Measurements from ENCODE around the gene SORCS1.

SORCS1 gene

GRCh38 chr10:107085665-107086525 lies 78.6 kb downstream of the SORCS1 start:
- no peak for TF ChIP-seq CTCF (IDR thresholded peaks at IDR 0.05)
- TF ChIP-seq ZFX (IDR thresholded peaks at IDR 0.05; ENCODE audit: borderline replicate concordance) = no peak
- no peak overlapping the region for H3K27ac ChIP-seq

- no peak overlapping the region for H3K27ac ChIP-seq
- TF ChIP-seq CTCF (IDR thresholded peaks at IDR 0.05) = no peak
- no peak for TF ChIP-seq ZFX (IDR thresholded peaks at IDR 0.05; ENCODE audit: borderline replicate concordance)
These were observed 81.0 kb downstream of the SORCS1 start for GRCh38 chr10:107083388-107084009.

- no peak for TF ChIP-seq ZFX (IDR thresholded peaks at IDR 0.05; ENCODE audit: borderline replicate concordance)
- TF ChIP-seq CTCF (IDR thresholded peaks at IDR 0.05) = no peak
- no peak overlapping the region for H3K27ac ChIP-seq
These were observed 82.9 kb downstream of the SORCS1 start for GRCh38 chr10:107081644-107082043.

- H3K27ac ChIP-seq = no peak overlapping the region
- no peak for TF ChIP-seq ZFX (IDR thresholded peaks at IDR 0.05; ENCODE audit: borderline replicate concordance)
- TF ChIP-seq CTCF (IDR thresholded peaks at IDR 0.05) = no peak
These were observed 89.4 kb downstream of the SORCS1 start for GRCh38 chr10:107075117-107075516.

GRCh38 chr10:107072786-107073185 lies 91.7 kb downstream of the SORCS1 start:
- TF ChIP-seq ZFX (IDR thresholded peaks at IDR 0.05; ENCODE audit: borderline replicate concordance) = no peak
- TF ChIP-seq CTCF (IDR thresholded peaks at IDR 0.05) = no peak
- H3K27ac ChIP-seq = no peak overlapping the region

GRCh38 chr10:107072028-107072427 lies 92.5 kb downstream of the SORCS1 start:
- TF ChIP-seq ZFX (IDR thresholded peaks at IDR 0.05; ENCODE audit: borderline replicate concordance) (no peak), CTCF (IDR thresholded peaks at IDR 0.05) (no peak)
- no peak overlapping the region for H3K27ac ChIP-seq

GRCh38 chr10:107071301-107071700 lies 93.2 kb downstream of the SORCS1 start:
- TF ChIP-seq ZFX (IDR thresholded peaks at IDR 0.05; ENCODE audit: borderline replicate concordance) (no peak), CTCF (IDR thresholded peaks at IDR 0.05) (no peak)
- no peak overlapping the region for H3K27ac ChIP-seq
